ENCODE measurements around the gene DLG2. TPM values are rescaled to one million over a fixed set of nuclear protein-coding genes. Genes with fewer than 3 reads are reported as not detected.

The DLG2 gene
- total and polyA plus RNA-seq, 4 donors = 1.3 to 23.3 (median 10.9) TPM

- intact Hi-C loops (cut with DNase I) = no loop called here
Observed at GRCh38 chr11:83778596-83778995, 1848.5 kb downstream of the DLG2 start.

GRCh38 chr11:83773950-83774880, 1852.9 kb downstream of the DLG2 start:
- Histone ChIP-seq H3K4me1 (ENCODE audit: control insufficient read depth in 1 of 2, insufficient read depth in 2 of 2, low read length in 2 of 2) (no peaks in the 10 kb centered on the region), H3K4me3 (ENCODE audit: low read length in 2 of 2) (no peak overlapping the region), H3K9me3 (ENCODE audit: control insufficient read depth, low read length) (no peaks in the 10 kb centered on the region), H3K36me3 (ENCODE audit: control insufficient read depth in 1 of 2, insufficient read depth in 2 of 2, low read length in 1 of 2) (no peaks in the 10 kb centered on the region), H3K27me3 (ENCODE audit: control insufficient read depth in 1 of 2, insufficient read depth in 2 of 2, low read length in 1 of 2) (no peaks in the 10 kb centered on the region), H3K27ac (ENCODE audit: low read depth in 1 of 2, low read length in 2 of 2) (no peak overlapping the region)
- intact Hi-C loops (cut with DNase I) = no loop called here
- no peak for ATAC-seq (ENCODE audit: low FRiP score)
- WGBS, 2 donors = 76 to 86% methylated on average over 7 of the region's 7 CpGs
- DNase-seq = no peak

More at GRCh38 chr11:83778596-83778995, 1848.5 kb downstream of the DLG2 start:
- Histone ChIP-seq H3K4me1 (ENCODE audit: control insufficient read depth in 1 of 2, insufficient read depth in 2 of 2, low read length in 2 of 2) (no peaks in the 10 kb centered on the region), H3K27ac (ENCODE audit: low read depth in 1 of 2, low read length in 2 of 2) (no peak overlapping the region), H3K27me3 (ENCODE audit: control insufficient read depth in 1 of 2, insufficient read depth in 2 of 2, low read length in 1 of 2) (no peaks in the 10 kb centered on the region), H3K4me3 (ENCODE audit: low read length in 2 of 2) (no peak overlapping the region), H3K9me3 (ENCODE audit: control insufficient read depth, low read length) (no peaks in the 10 kb centered on the region), H3K36me3 (ENCODE audit: control insufficient read depth in 1 of 2, insufficient read depth in 2 of 2, low read length in 1 of 2) (no peaks in the 10 kb centered on the region)
- DNase-seq (no peak), ATAC-seq (ENCODE audit: low FRiP score) (no peak)
- WGBS, 2 donors = 53 to 66% methylated on average over 2 of the region's 2 CpGs

GRCh38 chr11:83768489-83768888, 1858.7 kb downstream of the DLG2 start:
- WGBS, 2 donors = 58 to 60% methylated on average over 3 of the region's 3 CpGs
- intact Hi-C loops (cut with DNase I) = no loop called here

GRCh38 chr11:83766932-83767331, 1860.2 kb downstream of the DLG2 start:
- intact Hi-C loops (cut with DNase I) = no loop called here
- ATAC-seq (ENCODE audit: low FRiP score) (no peak), DNase-seq (no peak)
- H3K9me3 ChIP-seq (ENCODE audit: control insufficient read depth, low read length) = no peaks in the 10 kb centered on the region
- H3K4me3 ChIP-seq (ENCODE audit: low read length in 2 of 2) = no peak overlapping the region
- no peaks in the 10 kb centered on the region for H3K27me3 ChIP-seq (ENCODE audit: control insufficient read depth in 1 of 2, insufficient read depth in 2 of 2, low read length in 1 of 2)
- H3K36me3 ChIP-seq (ENCODE audit: control insufficient read depth in 1 of 2, insufficient read depth in 2 of 2, low read length in 1 of 2) = no peaks in the 10 kb centered on the region
- H3K4me1 ChIP-seq (ENCODE audit: control insufficient read depth in 1 of 2, insufficient read depth in 2 of 2, low read length in 2 of 2) = no peaks in the 10 kb centered on the region
- 83 to 89% methylated on average over 4 of the region's 4 CpGs for WGBS, 2 donors
- H3K27ac ChIP-seq (ENCODE audit: low read depth in 1 of 2, low read length in 2 of 2) = no peak overlapping the region

More at GRCh38 chr11:83768489-83768888, 1858.7 kb downstream of the DLG2 start:
- Histone ChIP-seq H3K27ac (ENCODE audit: low read depth in 1 of 2, low read length in 2 of 2) (no peak overlapping the region), H3K9me3 (ENCODE audit: control insufficient read depth, low read length) (no peaks in the 10 kb centered on the region), H3K4me3 (ENCODE audit: low read length in 2 of 2) (no peak overlapping the region), H3K4me1 (ENCODE audit: control insufficient read depth in 1 of 2, insufficient read depth in 2 of 2, low read length in 2 of 2) (no peaks in the 10 kb centered on the region), H3K27me3 (ENCODE audit: control insufficient read depth in 1 of 2, insufficient read depth in 2 of 2, low read length in 1 of 2) (no peaks in the 10 kb centered on the region), H3K36me3 (ENCODE audit: control insufficient read depth in 1 of 2, insufficient read depth in 2 of 2, low read length in 1 of 2) (no peaks in the 10 kb centered on the region)
- DNase-seq (no peak), ATAC-seq (ENCODE audit: low FRiP score) (no peak)

GRCh38 chr11:83764643-83765042, 1862.5 kb downstream of the DLG2 start:
- DNase-seq (no peak), ATAC-seq (ENCODE audit: low FRiP score) (no peak)
- intact Hi-C loops (cut with DNase I) = no loop called here
- no peaks in the 10 kb centered on the region for H3K27me3 ChIP-seq (ENCODE audit: control insufficient read depth in 1 of 2, insufficient read depth in 2 of 2, low read length in 1 of 2)
- 18 to 19% methylated on average over 2 of the region's 2 CpGs for WGBS, 2 donors
- no peaks in the 10 kb centered on the region for H3K9me3 ChIP-seq (ENCODE audit: control insufficient read depth, low read length)
- H3K4me1 ChIP-seq (ENCODE audit: control insufficient read depth in 1 of 2, insufficient read depth in 2 of 2, low read length in 2 of 2) = no peaks in the 10 kb centered on the region
- H3K36me3 ChIP-seq (ENCODE audit: control insufficient read depth in 1 of 2, insufficient read depth in 2 of 2, low read length in 1 of 2) = no peaks in the 10 kb centered on the region
- no peak overlapping the region for H3K27ac ChIP-seq (ENCODE audit: low read depth in 1 of 2, low read length in 2 of 2)
- H3K4me3 ChIP-seq (ENCODE audit: low read length in 2 of 2) = no peak overlapping the region

GRCh38 chr11:83760932-83761331, 1866.2 kb downstream of the DLG2 start:
- no peaks in the 10 kb centered on the region for H3K27me3 ChIP-seq (ENCODE audit: control insufficient read depth in 1 of 2, insufficient read depth in 2 of 2, low read length in 1 of 2)
- no peaks in the 10 kb centered on the region for H3K4me1 ChIP-seq (ENCODE audit: control insufficient read depth in 1 of 2, insufficient read depth in 2 of 2, low read length in 2 of 2)
- intact Hi-C loops (cut with DNase I) = no loop called here
- H3K36me3 ChIP-seq (ENCODE audit: control insufficient read depth in 1 of 2, insufficient read depth in 2 of 2, low read length in 1 of 2) = no peaks in the 10 kb centered on the region
- ATAC-seq (ENCODE audit: low FRiP score) = no peak
- DNase-seq = no peak
- no peaks in the 10 kb centered on the region for H3K9me3 ChIP-seq (ENCODE audit: control insufficient read depth, low read length)
- H3K4me3 ChIP-seq (ENCODE audit: low read length in 2 of 2) = no peak overlapping the region
- 78 to 81% methylated on average over 1 of the region's 1 CpG for WGBS, 2 donors
- no peak overlapping the region for H3K27ac ChIP-seq (ENCODE audit: low read depth in 1 of 2, low read length in 2 of 2)

- Histone ChIP-seq H3K27me3 (ENCODE audit: control insufficient read depth in 1 of 2, insufficient read depth in 2 of 2, low read length in 1 of 2) (no peaks in the 10 kb centered on the region), H3K9me3 (ENCODE audit: control insufficient read depth, low read length) (no peaks in the 10 kb centered on the region), H3K4me3 (ENCODE audit: low read length in 2 of 2) (no peak overlapping the region), H3K27ac (ENCODE audit: low read depth in 1 of 2, low read length in 2 of 2) (no peak overlapping the region), H3K4me1 (ENCODE audit: control insufficient read depth in 1 of 2, insufficient read depth in 2 of 2, low read length in 2 of 2) (no peaks in the 10 kb centered on the region), H3K36me3 (ENCODE audit: control insufficient read depth in 1 of 2, insufficient read depth in 2 of 2, low read length in 1 of 2) (no peaks in the 10 kb centered on the region)
- ATAC-seq (ENCODE audit: low FRiP score) = no peak
- intact Hi-C loops (cut with DNase I) = no loop called here
- no peak for DNase-seq
- 55 to 60% methylated on average over 4 of the region's 4 CpGs for WGBS, 2 donors
Observed at GRCh38 chr11:83759148-83759547, 1868.0 kb downstream of the DLG2 start.

- no peaks in the 10 kb centered on the region for H3K27me3 ChIP-seq (ENCODE audit: control insufficient read depth in 1 of 2, insufficient read depth in 2 of 2, low read length in 1 of 2)
- H3K4me3 ChIP-seq (ENCODE audit: low read length in 2 of 2) = no peak overlapping the region
- H3K36me3 ChIP-seq (ENCODE audit: control insufficient read depth in 1 of 2, insufficient read depth in 2 of 2, low read length in 1 of 2) = no peaks in the 10 kb centered on the region
- H3K4me1 ChIP-seq (ENCODE audit: control insufficient read depth in 1 of 2, insufficient read depth in 2 of 2, low read length in 2 of 2) = no peaks in the 10 kb centered on the region
- intact Hi-C loops (cut with DNase I) = no loop called here
- DNase-seq (no peak), ATAC-seq (ENCODE audit: low FRiP score) (no peak)
- no peak overlapping the region for H3K27ac ChIP-seq (ENCODE audit: low read depth in 1 of 2, low read length in 2 of 2)
- WGBS, 2 donors = 68 to 72% methylated on average over 1 of the region's 1 CpG
- H3K9me3 ChIP-seq (ENCODE audit: control insufficient read depth, low read length) = no peaks in the 10 kb centered on the region
Observed at GRCh38 chr11:83751041-83751440, 1876.1 kb downstream of the DLG2 start.

All from aorta (tissue), 5 donors.